GM19455 (cell line): ENCODE data around the gene UNC93A.
"Not testable (repeated sequence)": the region's sequence is repeated elsewhere in the genome, so short reads cannot be mapped to it uniquely, and the experiment has no call there.

Source experiments
- ATAC-seq: cut with Tn5 transposase; IDR thresholded peaks from one replicate; pipeline ENCODE4 v1.9.1; 2021; ENCODE audit not compliant: unreplicated experiment

UNC93A gene

DNA sequence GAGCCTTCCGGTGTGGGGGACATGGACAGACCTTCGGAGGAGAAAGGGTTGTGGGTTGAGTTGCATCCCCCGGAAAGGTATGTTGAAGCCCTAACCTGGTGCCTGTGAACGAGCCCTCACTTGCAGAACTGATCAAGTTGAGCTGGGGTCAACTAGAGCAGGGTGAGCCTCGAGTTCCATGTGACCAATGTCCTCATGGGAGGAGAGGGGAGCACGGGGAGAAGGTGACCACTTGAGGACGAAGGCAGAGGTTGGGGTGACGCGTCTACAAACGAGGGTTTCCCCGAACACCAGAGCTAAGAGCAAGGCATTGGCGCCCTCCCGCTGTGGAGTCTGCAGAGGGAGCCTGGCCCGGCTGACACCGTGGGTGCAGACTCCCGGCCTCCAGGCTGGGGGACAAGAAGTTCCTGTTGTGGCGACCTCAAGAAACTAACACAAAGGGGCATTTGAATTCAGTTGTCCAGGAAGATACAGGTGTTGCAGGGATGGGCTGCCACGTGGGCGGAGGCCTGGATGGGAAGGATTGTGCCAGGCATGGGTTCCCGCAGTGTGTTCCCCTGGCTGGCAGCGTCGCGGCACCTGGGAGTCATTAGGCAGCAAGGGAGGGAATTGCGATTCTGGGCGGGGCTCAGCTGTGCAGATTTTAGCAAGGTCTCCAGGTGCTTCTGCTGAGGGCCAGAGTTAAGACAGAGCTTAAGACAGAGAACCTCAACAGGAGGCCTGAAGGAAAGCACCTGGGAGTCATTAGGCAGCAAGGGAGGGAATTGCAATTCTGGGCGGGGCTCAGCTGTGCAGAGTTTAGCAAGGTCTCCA, 20.4 kb upstream of the UNC93A start:
- no peak for ATAC-seq

DNA sequence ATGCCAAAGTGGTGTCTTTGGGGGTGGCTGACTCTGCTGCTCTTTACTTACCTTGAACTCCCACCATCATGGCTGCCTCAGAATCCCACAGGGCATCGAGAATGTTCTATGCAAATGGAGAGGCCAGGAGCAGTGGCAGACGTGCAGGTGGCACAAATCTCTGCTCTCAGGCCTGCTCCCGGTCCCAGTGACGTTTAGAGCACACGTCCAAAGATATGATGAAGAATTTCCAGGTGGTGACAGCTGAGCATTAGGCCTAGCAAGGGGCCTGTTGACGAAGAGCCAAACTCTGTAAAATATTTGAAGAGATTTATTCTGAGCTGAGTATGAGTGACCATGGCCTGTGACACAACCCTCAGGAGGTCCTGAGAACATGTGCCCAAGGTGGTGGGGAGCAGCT, 19.0 kb upstream of the UNC93A start:
- ATAC-seq: no peak

DNA sequence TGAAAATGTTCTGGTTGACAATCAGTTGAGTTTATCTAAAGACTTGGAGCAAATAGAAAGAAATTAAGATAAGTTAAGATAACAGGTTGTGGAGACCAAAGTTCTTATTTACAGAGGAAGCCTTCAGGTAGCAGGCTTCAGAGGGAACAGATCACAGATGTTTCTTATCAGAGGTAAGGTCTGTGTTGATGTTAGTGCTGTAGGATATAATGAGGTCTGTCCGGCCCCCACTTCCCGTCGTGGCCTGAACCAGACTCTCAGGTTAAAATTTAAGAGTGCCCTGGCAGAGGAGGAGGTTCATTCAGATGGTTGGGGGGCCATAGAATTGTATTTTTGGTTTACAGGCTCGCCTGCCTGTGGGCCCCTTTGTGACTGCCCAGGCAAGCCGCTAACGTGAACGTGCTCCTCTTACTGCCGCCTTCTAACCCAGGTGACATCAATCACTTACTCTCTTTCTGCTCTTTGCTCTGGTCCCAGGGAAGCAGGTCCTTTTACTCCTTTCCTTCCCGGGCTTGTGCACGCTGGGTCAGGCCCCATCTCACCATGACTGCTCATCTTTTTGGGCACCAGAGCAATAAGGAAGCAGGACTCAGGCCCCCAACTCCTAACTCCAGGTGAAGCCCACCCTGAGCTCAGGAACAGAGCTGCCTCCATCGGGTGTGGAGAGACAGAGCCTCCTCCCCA, 18.3 kb upstream of the UNC93A start:
- no peak for ATAC-seq

DNA sequence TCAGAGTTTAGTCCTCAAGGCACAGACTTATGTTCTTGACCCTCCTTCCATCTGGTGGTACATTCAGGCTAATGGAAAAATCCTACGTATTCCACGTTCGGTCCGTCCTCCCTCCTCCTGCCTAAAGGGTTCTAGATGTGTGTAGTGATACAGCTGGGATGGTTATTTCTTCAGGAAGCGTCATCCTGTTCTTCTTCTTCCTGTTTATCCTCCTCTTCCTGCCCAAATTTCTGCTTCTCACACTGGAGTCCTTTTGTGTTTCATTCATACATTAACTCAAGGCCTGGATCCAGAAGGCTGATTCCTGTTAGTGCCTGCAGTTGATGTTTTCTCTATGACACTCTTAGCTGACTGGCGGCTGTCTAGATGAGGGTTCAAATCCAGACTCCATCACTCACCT, 16.8 kb upstream of the UNC93A start:
- no peak for ATAC-seq

DNA sequence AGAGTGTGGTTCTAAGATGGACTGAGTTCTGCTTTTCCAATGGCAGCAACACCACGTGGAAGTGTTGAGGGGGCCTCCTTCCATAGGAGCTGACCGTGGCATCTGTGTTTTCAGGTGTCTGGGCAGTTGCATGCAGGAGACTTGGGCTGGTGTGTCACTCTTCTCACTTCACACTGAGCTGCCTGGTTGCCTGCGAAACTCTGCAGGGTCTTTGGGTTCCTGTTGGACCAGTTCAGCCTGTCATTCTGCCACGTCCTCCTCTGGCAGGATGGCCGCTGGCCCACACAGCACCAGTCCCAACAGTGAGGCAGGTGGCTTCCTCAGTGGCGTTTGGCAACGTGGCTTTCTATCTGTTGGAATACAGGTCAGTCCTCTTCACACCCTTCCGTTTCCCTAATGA, 16.1 kb upstream of the UNC93A start:
- ATAC-seq: no peak

DNA sequence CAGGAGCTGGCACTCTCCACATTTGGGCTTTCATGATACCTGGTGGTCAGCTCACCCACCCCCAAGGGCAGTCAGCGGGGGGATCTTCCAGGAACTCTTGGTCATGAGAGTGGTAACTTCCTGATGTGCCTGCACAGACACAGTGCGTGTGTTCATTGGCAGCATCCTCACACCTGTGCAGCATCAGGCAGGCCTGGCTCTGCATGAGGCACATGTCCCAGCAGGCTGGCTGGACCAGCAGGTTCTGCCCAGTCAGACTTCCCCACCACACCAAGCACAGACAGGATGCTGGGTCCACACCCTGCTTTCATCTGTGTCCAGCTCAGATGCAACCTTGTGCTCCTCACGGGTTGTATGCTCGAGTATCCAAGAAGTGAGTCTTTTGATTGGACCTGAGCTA, 15.7 kb upstream of the UNC93A start:
- no peak for ATAC-seq

DNA sequence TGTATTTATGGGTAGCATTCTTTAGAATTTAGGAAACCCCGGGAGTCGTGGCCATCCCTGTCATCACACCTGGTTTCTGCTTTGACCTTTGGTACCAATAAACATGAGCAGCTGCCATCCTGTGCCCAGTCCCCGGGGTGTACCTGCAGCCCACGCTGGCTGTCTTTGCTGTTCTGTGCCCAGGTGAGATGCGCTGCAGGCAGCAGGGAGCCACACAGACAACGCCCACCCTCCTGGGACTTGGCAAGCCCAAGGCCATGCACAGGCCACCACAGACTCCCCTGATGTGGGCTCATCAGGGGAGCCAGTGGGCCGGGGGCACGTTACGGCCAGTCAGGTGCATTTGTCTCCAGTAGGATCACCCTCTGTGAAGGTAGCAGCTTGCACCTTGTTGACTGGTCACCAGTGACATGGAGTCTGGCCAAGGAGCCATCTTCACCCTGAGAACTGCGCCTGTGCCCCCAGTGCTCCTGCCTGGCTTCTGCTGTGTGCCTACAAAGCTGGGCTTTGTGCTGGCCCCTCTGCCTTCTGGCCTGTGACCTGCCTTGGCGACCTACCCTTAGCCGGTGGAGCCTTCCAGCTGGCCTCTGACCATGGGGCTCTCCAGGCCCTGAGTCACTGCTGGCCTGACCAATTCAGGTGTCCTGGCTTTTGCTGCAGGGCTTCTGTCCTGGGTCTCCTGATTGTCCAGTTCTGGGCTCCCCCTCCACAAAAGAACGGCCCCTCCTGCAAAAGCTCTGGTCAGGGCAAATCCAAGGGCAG, 14.2 kb upstream of the UNC93A start:
- no peak for ATAC-seq

DNA sequence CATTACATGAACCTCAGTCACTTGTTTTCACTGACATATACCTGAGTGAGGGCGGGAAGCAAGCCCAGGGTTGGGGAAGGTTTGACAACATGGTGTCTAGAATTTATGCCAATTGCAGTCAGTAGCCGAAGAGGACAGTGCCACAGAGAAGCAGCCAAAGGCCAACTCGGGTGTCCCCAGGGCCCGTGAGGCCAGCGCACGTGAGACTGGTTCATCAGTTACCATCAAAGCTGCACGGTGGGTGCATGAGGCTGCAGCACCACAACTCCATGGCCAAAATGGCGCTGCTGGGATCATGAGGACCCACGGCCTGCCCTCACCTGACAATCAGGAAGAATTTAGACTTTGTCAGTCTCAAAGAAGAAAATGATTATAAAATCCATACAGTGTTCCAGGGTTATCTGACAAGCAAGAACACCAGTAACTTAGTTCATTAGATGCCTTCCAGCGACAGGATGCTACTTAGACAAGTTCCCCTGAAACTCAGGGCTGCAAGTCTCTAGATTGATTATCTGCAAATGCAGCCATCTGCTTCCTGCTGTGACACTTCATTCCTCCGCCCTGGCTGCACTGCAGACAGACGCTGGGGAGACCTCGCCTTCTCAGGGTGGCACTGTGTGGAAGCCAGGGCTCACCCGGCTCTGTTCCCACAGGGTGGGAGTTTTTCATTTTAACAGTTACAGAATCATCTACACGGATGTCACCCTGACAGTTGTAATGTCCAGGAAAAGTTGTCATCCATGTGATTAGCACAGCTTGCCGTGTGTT, 12.8 kb upstream of the UNC93A start:
- not testable (repeated sequence) for ATAC-seq

DNA sequence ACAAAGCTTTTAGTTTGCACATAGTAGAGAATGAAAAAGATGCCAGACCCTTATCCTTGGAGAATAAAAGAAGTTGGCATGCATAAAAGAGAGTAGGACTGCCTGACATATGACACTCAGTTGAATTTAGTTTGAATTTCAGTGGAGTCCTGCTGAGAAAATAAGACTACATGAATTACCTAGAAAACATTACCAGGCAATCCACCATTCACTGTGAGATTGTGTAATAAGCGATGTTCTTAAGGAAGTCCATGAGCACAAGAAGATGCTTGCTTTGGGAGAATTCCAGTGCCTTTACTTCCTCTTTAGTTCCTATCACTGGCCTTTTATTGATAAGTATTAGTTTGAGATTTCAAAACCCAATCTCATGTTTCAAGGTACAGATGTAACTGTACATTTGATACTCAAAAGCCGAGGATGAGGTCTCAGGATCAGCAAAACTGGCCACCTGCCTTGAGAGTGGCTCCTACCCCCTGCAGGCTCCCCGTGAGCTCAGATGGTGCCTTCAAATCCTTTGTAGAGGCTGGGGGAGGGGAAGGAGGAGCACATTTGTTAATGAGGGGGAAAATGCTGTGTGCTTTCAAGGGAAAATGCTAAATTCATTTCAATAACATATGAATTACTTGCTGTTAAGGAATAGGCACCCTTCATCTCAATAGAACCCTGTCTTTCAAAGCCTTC, 11.2 kb upstream of the UNC93A start:
- no peak for ATAC-seq

DNA sequence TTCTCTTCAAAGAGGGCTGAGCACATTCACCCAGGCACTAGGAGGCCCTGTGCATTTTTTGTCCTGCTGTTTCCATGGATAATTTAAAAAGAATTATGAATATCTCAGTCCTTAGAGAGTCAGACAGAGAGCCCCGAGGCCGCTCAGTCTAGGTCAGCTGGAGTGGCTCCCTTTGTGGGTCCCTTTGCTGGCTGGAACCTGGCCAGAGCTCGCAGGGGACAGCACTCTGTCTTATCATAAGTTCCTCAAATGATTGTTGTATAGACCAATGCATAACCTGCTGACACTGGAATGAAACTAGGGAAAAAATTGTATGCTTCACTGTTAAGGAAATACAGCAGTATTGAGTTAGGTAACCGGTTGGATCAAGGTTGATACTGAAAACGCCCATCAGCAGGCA, 10.6 kb upstream of the UNC93A start:
- ATAC-seq: not testable (repeated sequence)

DNA sequence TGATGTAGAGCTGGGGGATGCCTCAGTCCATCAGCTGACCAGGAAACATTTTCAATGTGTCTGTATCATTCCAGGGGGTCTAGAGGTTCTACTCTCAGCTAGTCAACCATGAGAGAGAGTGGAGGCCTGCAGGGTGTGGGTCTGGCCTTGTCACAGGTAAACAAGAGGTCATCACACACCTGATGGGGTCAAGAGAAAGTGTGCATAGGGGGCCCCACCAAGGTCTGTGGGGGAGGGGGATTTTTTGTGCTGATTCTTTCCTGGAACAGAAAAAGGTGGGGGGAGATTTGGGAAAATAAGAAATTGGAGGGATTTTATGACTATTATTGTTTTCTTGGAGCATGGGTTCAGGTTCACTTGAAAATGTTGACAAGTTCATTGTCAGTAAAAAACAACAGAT, 8.9 kb upstream of the UNC93A start:
- no peak for ATAC-seq

DNA sequence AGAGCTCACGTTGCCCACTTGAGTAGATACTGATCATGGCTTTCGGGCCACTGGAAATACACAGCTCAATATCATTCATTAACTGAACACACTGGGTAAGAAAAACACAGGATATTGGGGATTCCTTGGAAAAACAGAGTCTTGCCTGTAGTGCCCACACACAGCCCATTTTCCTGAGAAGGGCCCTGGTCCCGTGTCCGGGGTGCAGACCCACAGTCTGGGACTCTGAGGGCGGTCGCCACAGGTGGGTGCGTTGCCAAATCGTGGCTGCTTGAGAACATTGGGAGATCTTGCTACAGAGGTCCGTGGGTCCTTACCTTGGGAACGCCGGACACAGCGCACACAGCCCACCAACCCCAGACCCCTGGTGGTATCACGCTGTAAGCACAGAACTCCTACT, 6.5 kb upstream of the UNC93A start:
- ATAC-seq: not testable (repeated sequence)

DNA sequence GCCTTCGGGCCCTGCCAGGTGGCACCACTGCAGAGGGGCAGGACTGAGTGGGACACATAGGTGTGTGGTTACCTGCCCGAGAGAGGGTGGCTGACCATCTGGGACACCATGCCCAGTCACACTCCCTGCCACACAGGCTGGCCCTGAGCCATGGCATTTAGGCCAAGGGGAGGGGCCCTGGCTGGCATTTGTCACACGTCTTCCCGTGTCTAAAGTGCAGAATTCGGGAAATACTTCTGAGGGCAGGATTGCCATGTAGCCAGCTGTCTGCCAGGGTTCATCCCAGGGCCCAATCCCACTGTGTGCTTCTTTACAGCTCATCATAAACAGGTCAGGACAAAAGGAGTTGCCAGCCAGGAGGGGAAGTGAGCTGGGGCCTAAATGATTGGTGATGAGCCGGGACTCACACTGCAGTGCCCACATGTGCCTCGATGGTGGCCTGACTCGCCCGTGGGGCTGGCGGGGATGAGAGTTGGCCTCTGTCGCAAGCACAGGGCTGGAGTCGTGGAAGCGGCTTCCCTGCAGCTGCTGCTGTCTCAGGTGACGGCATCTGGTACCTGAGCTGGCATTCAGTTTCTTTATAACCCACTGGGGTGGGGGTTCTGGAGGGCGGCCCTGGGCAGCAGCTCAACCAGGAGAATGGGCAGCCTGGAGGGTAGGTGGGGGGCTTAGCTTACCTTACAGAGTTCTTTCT, 5.9 kb upstream of the UNC93A start:
- ATAC-seq: no peak

DNA sequence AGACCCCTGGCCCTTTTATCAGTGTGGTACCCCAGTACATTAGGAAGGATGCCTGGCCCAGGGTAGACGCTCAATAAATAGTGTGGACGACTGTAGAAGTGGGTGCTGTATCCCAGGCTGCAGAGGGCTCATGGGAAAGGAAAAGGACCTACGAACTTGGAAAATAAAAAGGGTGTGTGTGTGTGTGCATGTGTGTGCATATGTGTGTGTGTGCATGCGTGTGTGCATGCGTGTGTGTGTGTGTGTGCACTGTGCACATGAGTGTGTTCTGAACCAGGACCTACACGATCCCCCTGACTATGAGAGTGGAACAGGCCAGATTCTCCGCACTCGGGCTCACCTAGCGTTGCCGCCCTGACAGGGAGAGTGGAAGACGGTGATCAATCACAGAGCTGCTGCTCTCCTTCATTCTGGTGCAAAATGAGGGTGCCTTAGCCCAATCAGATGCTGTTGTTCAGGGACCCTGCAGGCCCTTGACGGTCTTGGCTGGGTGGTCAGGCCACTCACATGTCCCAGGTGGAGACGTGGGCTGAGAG, 3.5 kb upstream of the UNC93A start:
- no peak for ATAC-seq

DNA sequence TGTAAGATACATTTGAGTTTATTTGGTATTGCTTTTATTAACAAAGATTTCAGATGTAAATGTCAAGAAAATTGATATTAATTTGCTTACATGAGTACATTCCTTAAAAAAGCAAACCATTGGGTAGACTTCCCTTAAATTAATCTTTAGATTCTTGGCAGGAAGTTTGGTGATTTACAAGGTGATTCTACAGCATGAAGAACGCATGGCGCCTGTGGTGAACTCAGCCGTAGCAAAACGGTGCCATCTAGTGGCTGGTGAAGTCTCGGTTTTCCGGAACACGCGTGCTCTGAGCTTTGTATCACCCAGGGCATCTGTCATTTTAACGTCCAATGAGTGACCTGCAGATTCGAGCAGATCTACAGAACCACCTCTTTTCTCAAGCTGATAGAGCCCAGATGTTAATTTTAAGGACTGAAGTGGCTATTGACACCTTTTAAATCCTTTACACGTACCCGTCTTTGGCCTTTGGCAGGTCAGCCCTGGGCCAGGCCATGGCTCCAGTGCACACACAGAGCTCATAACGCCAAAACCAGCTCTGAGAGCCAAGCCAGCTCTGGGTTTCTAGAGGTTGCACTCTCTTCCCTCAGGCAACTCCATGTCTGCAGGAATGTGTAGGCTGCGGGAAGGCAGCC, 2.4 kb upstream of the UNC93A start:
- ATAC-seq: peak; percentile 76

DNA sequence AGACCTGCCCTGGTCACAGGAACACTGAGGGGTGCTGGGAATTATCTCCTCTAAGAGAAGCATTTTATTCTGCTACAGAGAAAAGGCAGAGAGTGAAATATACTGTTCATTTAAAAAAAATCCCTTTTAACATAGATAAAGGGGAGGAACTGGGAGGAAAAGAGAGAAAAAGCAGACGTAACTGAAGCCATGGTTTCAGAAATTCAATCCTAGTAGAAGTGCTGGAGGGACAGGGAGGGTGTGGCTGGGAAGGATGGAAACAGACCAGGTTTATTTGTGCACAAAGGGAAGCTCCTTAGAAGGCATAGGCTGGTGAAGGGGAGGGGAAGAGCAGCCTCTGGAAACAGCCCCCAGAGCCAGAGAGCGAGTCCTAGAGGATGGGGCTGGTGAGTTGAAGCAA, 1.8 kb upstream of the UNC93A start:
- ATAC-seq: not testable (repeated sequence)

DNA sequence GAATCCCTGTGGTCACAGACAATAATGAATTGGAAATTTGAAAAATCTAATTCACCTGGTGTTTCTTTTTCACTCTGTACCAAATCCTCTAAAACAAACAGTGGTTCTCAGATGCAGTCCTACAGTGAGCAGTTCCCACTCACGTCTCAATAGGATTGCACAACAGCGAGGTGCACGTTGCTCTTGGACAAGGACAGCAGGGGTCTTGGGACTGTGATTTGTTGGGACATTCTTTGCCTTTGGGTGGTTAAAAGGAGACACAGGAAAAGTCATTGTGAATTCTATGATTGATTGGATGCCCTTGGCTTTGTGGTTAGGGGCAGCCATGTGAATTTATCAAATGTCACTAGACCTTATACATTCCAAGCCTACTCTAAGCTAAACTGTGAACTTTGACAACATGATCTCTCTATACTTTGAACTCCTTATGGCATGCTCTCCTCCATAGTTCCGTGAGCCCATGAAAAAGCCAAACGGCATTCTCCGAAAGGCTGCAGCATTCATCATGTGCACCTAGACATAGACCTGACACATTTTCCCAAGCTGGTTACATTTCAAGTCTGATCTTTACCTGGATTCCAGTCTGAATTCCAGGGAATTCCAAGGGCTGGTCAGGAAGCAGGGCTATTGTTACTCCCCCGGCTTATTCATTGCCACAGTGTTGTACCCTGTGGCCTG, 647 bp downstream of the UNC93A start:
- ATAC-seq: no peak

DNA sequence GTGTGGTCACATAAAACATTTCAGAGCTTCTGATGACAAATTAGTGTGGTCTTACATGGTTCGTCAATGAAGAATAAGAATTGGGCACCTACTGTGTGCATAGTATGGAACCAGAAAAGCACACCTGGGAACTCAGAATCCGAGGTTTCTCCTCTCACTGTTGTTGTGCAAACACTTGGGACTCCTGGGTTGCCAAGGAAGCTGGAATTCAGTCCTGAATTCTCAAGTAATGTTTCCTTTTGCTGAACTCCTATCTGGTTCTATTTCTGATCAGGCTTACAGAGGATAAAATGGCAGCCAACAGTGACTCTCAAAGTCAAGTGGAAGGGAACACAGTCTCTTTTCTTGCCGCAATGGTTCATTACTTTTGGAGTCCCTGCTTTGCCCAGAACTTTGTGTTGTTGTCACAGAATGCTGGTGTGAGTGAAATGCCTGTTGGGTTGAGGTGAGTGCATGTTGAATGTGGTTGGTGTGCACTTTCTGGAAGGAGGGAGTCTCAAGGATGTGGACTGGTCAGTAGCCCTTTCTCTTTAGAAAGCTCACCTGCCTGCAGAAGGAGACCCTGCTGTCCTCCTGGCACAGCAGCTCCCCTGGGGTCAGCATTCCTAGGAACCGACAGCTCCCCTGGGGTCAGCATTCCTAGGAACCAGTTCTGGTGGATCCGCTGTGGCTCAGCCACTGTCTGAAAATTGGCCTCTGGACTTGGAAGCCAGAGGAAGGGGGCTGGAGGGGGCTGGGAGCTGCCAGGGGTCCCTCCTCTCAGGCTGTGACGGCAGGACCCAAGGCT, 1.4 kb downstream of the UNC93A start:
- no peak for ATAC-seq
